H9 (cell line): ENCODE results near the gene ANGEL1. TPM values are rescaled to one million over a fixed set of nuclear protein-coding genes. Genes with fewer than 3 reads are reported as not detected.
A peak's percentile ranks its signal among the peaks of the same experiment; 100 is the strongest.

Source experiments
- DNase-seq: peaks from one replicate; pipeline ENCODE4 v3.0.0-alpha.2; 2017
- H2AFZ ChIP-seq: one replicate; pipeline ENCODE4 v1.6.1; 2013; ENCODE audit warnings: mild to moderate bottlenecking, low read length, control low read depth, moderate library complexity
- H2AK5ac ChIP-seq: 2 replicates; pipeline ENCODE4 v1.6.1; 2013; ENCODE audit warnings: low read length, control low read depth, mixed read lengths; ENCODE audit not compliant: insufficient read length
- H2BK120ac ChIP-seq: one replicate; pipeline ENCODE4 v1.6.1; 2013; ENCODE audit warnings: low read depth, mild to moderate bottlenecking, low read length, control low read depth, inconsistent platforms; ENCODE audit not compliant: poor library complexity, severe bottlenecking
- H2BK12ac ChIP-seq: 2 replicates; pipeline ENCODE4 v1.6.1; 2013; ENCODE audit warnings: low read length, control low read depth, mixed read lengths, low read depth; ENCODE audit not compliant: insufficient read length
- H2BK15ac ChIP-seq: 2 replicates; pipeline ENCODE4 v1.6.1; 2013; ENCODE audit warnings: low read depth, low read length, control low read depth
- H2BK20ac ChIP-seq: one replicate; pipeline ENCODE4 v1.6.1; 2013; ENCODE audit warnings: low read depth, mild to moderate bottlenecking, low read length, control low read depth, inconsistent platforms; ENCODE audit not compliant: poor library complexity, severe bottlenecking
- H2BK5ac ChIP-seq: 2 replicates; pipeline ENCODE4 v1.6.1; 2013; ENCODE audit warnings: low read length, control low read depth, mixed read lengths; ENCODE audit not compliant: insufficient read length
- H3K14ac ChIP-seq: 2 replicates; pipeline ENCODE4 v1.6.1; 2013; ENCODE audit warnings: low read length, control low read depth; ENCODE audit not compliant: insufficient read depth
- H3K18ac ChIP-seq: 2 replicates; pipeline ENCODE4 v1.6.1; 2013; ENCODE audit warnings: low read depth, mild to moderate bottlenecking, mixed read lengths, low read length, control low read depth; ENCODE audit not compliant: insufficient read length
- H3K23ac ChIP-seq: 2 replicates; pipeline ENCODE4 v1.6.1; 2013; ENCODE audit warnings: low read length, control low read depth, mixed read lengths, low read depth; ENCODE audit not compliant: insufficient read length
- H3K23me2 ChIP-seq: 2 replicates; pipeline ENCODE4 v1.6.1; 2013; ENCODE audit warnings: low read depth, mild to moderate bottlenecking, mixed read lengths, low read length, control low read depth; ENCODE audit not compliant: insufficient read length, poor library complexity, severe bottlenecking
- H3K27ac ChIP-seq: 2 replicates; pipeline ENCODE4 v1.5.1; 2013; ENCODE audit warnings: low read length, control low read depth, mixed read lengths, low read depth; ENCODE audit not compliant: insufficient read length
- H3K27me3 ChIP-seq: 2 replicates; pipeline ENCODE4 v1.6.1; 2013; ENCODE audit warnings: low read length, control low read depth, inconsistent platforms; ENCODE audit not compliant: insufficient read depth
- H3K4ac ChIP-seq: 2 replicates; pipeline ENCODE4 v1.6.1; 2013; ENCODE audit warnings: low read depth, mild to moderate bottlenecking, control low read depth, inconsistent platforms, low read length, moderate library complexity
- H3K4me1 ChIP-seq: 2 replicates; pipeline ENCODE4 v1.6.1; 2013; ENCODE audit warnings: low read length, control low read depth, inconsistent platforms; ENCODE audit not compliant: insufficient read depth
- H3K4me2 ChIP-seq: 2 replicates; pipeline ENCODE4 v1.6.1; 2013; ENCODE audit warnings: low read length, control low read depth, mixed read lengths; ENCODE audit not compliant: insufficient read length, insufficient read depth
- H3K56ac ChIP-seq: 2 replicates; pipeline ENCODE4 v1.6.1; 2013; ENCODE audit warnings: low read depth, mild to moderate bottlenecking, mixed read lengths, low read length, control low read depth; ENCODE audit not compliant: insufficient read length
- H3K79me1 ChIP-seq: 2 replicates; pipeline ENCODE4 v1.6.1; 2013; ENCODE audit warnings: low read depth, mild to moderate bottlenecking, moderate library complexity, low read length, control low read depth, inconsistent platforms; ENCODE audit not compliant: insufficient read depth, poor library complexity, severe bottlenecking
- H3K79me2 ChIP-seq: 2 replicates; pipeline ENCODE4 v1.6.1; 2013; ENCODE audit warnings: low read length, control low read depth, inconsistent platforms; ENCODE audit not compliant: insufficient read depth
- H3K9ac ChIP-seq: 2 replicates; pipeline ENCODE4 v1.6.1; 2013; ENCODE audit warnings: low read length, control low read depth, mixed read lengths; ENCODE audit not compliant: insufficient read length; ENCODE audit errors: extremely low read depth
- H3K9me3 ChIP-seq: one replicate; pipeline ENCODE4 v1.6.1; 2013; ENCODE audit warnings: low read depth, low read length, inconsistent platforms; ENCODE audit not compliant: control insufficient read depth
- H3T11ph ChIP-seq: one replicate; pipeline ENCODE4 v1.6.1; 2013; ENCODE audit warnings: mild to moderate bottlenecking, low read length, control low read depth, inconsistent platforms
- H4K20me1 ChIP-seq: one replicate; pipeline ENCODE4 v1.6.1; 2013; ENCODE audit not compliant: control insufficient read depth, insufficient read length, insufficient read depth
- H4K5ac ChIP-seq: 2 replicates; pipeline ENCODE4 v1.6.1; 2013; ENCODE audit warnings: low read depth, mild to moderate bottlenecking, mixed read lengths, low read length, control low read depth; ENCODE audit not compliant: insufficient read length
- H4K8ac ChIP-seq: replicated peaks from 2 replicates; pipeline ENCODE4 v1.6.1; 2013; ENCODE audit warnings: low read length, control low read depth, mixed read lengths, low read depth; ENCODE audit not compliant: insufficient read length
- H4K91ac ChIP-seq: 2 replicates; pipeline ENCODE4 v1.6.1; 2013; ENCODE audit warnings: low read depth, mild to moderate bottlenecking, moderate library complexity, mixed read lengths, low read length, control low read depth; ENCODE audit not compliant: insufficient read length
- H3K27ac Mint-ChIP-seq, 3 experiments: 2 replicates in 2 of 3; 3 replicates in 1 of 3; pipeline ENCODE4 v1.8.0; 2020 to 2021; ENCODE audit warnings: mixed read lengths in 3 of 3, mild to moderate bottlenecking in 1 of 3, moderate library complexity in 1 of 3
- H3K27me3 Mint-ChIP-seq: 2 replicates; pipeline ENCODE4 v1.8.0; 2021; ENCODE audit warnings: low read depth, mild to moderate bottlenecking, moderate library complexity, mixed read lengths
- H3K36me3 Mint-ChIP-seq, 3 experiments: 2 replicates in 2 of 3; 3 replicates in 1 of 3; pipeline ENCODE4 v1.8.0; 2020 to 2021; ENCODE audit warnings: low read depth in 3 of 3, mixed read lengths in 3 of 3; ENCODE audit not compliant: insufficient read depth in 1 of 3
- H3K4me1 Mint-ChIP-seq, 2 experiments: 2 replicates each; pipeline ENCODE4 v1.8.0; 2020; ENCODE audit warnings: mixed read lengths in 2 of 2
- H3K4me3 Mint-ChIP-seq, 2 experiments: 2 replicates in 1 of 2; 3 replicates in 1 of 2; pipeline ENCODE4 v1.8.0; 2020 to 2021; ENCODE audit warnings: mild to moderate bottlenecking in 2 of 2, mixed read lengths in 2 of 2, moderate library complexity in 1 of 2
- H3K9me3 Mint-ChIP-seq, 2 experiments: 2 replicates in 1 of 2; 3 replicates in 1 of 2; pipeline ENCODE4 v1.8.0; 2020; ENCODE audit warnings: mild to moderate bottlenecking in 2 of 2, mixed read lengths in 2 of 2, moderate library complexity in 1 of 2
- WGBS: extraction: QIAGEN DNeasy Blood & Tissue Kit; methylation state at CpG from one replicate; pipeline ENCODE4 v1.1.7; 2013; ENCODE audit warnings: missing lambda C conversion rate, low lambda C conversion rate, mixed read lengths; ENCODE audit not compliant: insufficient read length; ENCODE audit errors: extremely low coverage; 5-methylcytosine and 5-hydroxymethylcytosine counted together
- total RNA-seq: library from RNA; stranded (reverse); gene quantifications from 2 replicates; pipeline ENCODE4 v1.2.1, GENCODE V29; 2021
- TF ChIP-seq, protein P1 (sequence below): fragments of 200-600 bp; sonication (generic); conservative IDR thresholded peaks from 3 replicates; pipeline ENCODE4 v1.8.0; 2021; ENCODE audit warnings: antibody characterized with exemption, mild to moderate bottlenecking

The ANGEL1 gene
- total RNA-seq, 1 experiment from 2014 or later = 21.5 TPM

DNA sequence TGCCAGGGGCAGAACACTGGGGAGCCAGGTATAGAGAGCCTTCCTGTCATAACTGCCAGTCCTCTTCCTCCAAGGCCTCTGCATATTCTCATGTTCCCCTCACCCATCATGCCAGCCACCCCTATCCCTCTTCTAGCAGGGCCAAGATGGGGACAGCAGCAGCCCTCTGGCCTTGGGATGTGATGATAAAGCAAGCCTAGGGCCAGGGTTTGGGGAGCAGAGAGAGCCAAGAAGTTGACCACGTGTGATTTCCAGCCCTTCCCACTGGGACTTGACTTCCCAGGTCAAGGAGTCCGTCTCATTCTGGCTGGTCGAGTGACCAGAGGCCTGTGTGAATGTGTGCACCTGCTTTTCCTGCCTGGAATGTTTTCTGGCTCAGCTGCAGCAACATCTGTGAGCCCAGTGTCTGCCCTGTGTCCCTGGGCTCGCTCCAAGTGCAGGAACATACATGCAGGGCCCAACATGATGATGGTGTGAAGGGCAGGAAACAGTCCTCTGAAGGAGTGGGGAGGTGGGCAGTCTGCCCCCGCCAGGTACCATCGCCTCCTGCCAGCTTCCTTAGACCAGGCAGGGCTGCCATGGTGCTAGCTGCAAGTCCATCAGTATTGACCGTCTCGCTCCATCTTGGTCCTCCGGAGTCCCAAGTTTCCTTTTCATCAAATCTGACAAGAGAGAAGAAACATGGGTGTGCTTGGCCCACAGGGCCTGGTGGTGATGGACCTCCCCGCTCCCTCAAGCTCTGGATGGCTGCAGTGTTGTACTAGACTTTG is 30.4 kb downstream of the ANGEL1 start:
- Histone ChIP-seq H2BK12ac (no peak overlapping the region), H3K27ac (no peak overlapping the region), H4K5ac (no peak overlapping the region), H2BK20ac (no peak overlapping the region), H3K9me3 (no peaks in the 10 kb centered on the region), H2AK5ac (no peak overlapping the region), H4K8ac (no peak overlapping the region), H3K79me2 (no peaks in the 10 kb centered on the region), H3K23ac (no peak overlapping the region), H3K56ac (no peak overlapping the region), H3T11ph (no peak overlapping the region), H2BK15ac (no peak overlapping the region), H3K79me1 (no peaks in the 10 kb centered on the region), H3K23me2 (no peaks in the 10 kb centered on the region), H3K4me1 (no peaks in the 10 kb centered on the region), H3K4ac (no peak overlapping the region), H2AFZ (no peak overlapping the region), H2BK5ac (no peak overlapping the region), H4K20me1 (no peaks in the 10 kb centered on the region), H3K4me2 (no peak overlapping the region), H2BK120ac (no peak overlapping the region), H3K27me3 (no peaks in the 10 kb centered on the region), H3K9ac (no peak overlapping the region), H3K18ac (no peak overlapping the region), H3K14ac (no peak overlapping the region), H4K91ac (no peak overlapping the region)
- no peak overlapping the region; a peak in 2 of 7 replicates for H3K27ac Mint-ChIP-seq
- H3K9me3 Mint-ChIP-seq = no peaks in the 10 kb centered on the region
- H3K4me1 Mint-ChIP-seq = peaks cover 5% of the 10 kb centered on the region in 2 experiments; a peak in 3 of 4 replicates
- TF ChIP-seq, protein P1, sequence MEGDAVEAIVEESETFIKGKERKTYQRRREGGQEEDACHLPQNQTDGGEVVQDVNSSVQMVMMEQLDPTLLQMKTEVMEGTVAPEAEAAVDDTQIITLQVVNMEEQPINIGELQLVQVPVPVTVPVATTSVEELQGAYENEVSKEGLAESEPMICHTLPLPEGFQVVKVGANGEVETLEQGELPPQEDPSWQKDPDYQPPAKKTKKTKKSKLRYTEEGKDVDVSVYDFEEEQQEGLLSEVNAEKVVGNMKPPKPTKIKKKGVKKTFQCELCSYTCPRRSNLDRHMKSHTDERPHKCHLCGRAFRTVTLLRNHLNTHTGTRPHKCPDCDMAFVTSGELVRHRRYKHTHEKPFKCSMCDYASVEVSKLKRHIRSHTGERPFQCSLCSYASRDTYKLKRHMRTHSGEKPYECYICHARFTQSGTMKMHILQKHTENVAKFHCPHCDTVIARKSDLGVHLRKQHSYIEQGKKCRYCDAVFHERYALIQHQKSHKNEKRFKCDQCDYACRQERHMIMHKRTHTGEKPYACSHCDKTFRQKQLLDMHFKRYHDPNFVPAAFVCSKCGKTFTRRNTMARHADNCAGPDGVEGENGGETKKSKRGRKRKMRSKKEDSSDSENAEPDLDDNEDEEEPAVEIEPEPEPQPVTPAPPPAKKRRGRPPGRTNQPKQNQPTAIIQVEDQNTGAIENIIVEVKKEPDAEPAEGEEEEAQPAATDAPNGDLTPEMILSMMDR = no peak
- H3K27me3 Mint-ChIP-seq = no peaks in the 10 kb centered on the region; the same call in 1 of the 2 replicates
- peak; percentile 14 for DNase-seq
- H3K4me3 Mint-ChIP-seq = no peak overlapping the region
- no CpG with 5 or more reads among the region's 10 CpGs for WGBS
- H3K36me3 Mint-ChIP-seq = peaks cover 15 to 41% (median 21%) of the 10 kb centered on the region in 3 experiments; a peak in 6 of 7 replicates
